Bronchial epithelial cell (primary cell): ENCODE results near the gene MDM1. TPM values are rescaled to one million over a fixed set of nuclear protein-coding genes. Genes with fewer than 3 reads are reported as not detected.

Experiments
- DNase-seq: peaks from one replicate; pipeline ENCODE4 v3.0.0-alpha.2; 2010; ENCODE audit warnings: low read depth
- FAIRE-seq: peaks from 2 replicates; lab custom pipeline; 2011; peaks lifted over from hg19 to GRCh38; lab: Jason Lieb, UNC
- H3K27me3 ChIP-seq: 2 replicates; pipeline ENCODE4 v1.5.1; 2011; ENCODE audit warnings: low read length; ENCODE audit not compliant: control insufficient read depth, insufficient read depth
- H3K36me3 ChIP-seq: 2 replicates; pipeline ENCODE4 v1.5.1; 2011; ENCODE audit warnings: low read length; ENCODE audit not compliant: control insufficient read depth, insufficient read depth
- H3K4me3 ChIP-seq: 2 replicates; pipeline ENCODE4 v1.5.1; 2011; ENCODE audit warnings: mild to moderate bottlenecking, low read depth, low read length, control low read depth
- total RNA-seq: library from RNA; depleted of rRNA; stranded (reverse); fragments of >200 nt; gene quantifications from 2 replicates; pipeline ENCODE4 v1.2.1, GENCODE V29; 2014
- TF ChIP-seq, protein P1 (sequence below): IDR thresholded peaks from 2 replicates; pipeline ENCODE4 v1.5.1; 2011; ENCODE audit warnings: mild to moderate bottlenecking, moderate library complexity, low read length, control low read depth, inconsistent platforms; ENCODE audit not compliant: insufficient read depth, severe bottlenecking

MDM1 gene
- total RNA-seq, 1 donor from 2014 or later, result 5.8 TPM

DNA sequence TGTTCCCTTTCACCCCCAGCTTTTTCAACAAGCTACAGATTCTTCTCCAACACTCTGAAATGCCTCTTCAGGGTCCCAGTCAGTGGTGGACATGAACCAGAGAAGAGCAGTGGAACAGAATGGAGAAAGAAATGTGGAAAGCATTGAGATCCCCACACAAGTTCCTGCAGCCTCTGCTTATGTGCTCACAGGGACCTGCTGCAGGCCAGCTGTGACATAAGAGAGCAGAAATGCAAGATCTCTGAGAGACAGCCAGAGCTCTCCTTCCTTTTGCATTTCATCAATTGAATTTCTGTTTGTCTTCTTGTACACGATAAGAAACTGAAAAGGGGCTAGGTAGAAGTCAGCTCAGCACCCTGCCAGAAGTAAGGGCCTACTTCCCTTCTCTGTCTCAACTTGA is 6.2 kb downstream of the MDM1 start:
- FAIRE-seq (peak; percentile 7), DNase-seq (no peak)
- TF ChIP-seq, protein P1, sequence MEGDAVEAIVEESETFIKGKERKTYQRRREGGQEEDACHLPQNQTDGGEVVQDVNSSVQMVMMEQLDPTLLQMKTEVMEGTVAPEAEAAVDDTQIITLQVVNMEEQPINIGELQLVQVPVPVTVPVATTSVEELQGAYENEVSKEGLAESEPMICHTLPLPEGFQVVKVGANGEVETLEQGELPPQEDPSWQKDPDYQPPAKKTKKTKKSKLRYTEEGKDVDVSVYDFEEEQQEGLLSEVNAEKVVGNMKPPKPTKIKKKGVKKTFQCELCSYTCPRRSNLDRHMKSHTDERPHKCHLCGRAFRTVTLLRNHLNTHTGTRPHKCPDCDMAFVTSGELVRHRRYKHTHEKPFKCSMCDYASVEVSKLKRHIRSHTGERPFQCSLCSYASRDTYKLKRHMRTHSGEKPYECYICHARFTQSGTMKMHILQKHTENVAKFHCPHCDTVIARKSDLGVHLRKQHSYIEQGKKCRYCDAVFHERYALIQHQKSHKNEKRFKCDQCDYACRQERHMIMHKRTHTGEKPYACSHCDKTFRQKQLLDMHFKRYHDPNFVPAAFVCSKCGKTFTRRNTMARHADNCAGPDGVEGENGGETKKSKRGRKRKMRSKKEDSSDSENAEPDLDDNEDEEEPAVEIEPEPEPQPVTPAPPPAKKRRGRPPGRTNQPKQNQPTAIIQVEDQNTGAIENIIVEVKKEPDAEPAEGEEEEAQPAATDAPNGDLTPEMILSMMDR, result no peak
- no peaks in the 10 kb centered on the region for H3K36me3 ChIP-seq
- H3K27me3 ChIP-seq, result no peaks in the 10 kb centered on the region
- no peak overlapping the region for H3K4me3 ChIP-seq

- Histone ChIP-seq H3K27me3 (no peaks in the 10 kb centered on the region), H3K36me3 (no peaks in the 10 kb centered on the region), H3K4me3 (no peak overlapping the region)
- TF ChIP-seq, protein P1, result no peak
- DNase-seq (no peak), FAIRE-seq (no peak)
Observed at GRCh38 chr12:68324531-68324930, 7.6 kb downstream of the MDM1 start.

- TF ChIP-seq, protein P1, result no peak
- no peak for FAIRE-seq
Observed at GRCh38 chr12:68321140-68321539, 11.0 kb downstream of the MDM1 start.

DNA sequence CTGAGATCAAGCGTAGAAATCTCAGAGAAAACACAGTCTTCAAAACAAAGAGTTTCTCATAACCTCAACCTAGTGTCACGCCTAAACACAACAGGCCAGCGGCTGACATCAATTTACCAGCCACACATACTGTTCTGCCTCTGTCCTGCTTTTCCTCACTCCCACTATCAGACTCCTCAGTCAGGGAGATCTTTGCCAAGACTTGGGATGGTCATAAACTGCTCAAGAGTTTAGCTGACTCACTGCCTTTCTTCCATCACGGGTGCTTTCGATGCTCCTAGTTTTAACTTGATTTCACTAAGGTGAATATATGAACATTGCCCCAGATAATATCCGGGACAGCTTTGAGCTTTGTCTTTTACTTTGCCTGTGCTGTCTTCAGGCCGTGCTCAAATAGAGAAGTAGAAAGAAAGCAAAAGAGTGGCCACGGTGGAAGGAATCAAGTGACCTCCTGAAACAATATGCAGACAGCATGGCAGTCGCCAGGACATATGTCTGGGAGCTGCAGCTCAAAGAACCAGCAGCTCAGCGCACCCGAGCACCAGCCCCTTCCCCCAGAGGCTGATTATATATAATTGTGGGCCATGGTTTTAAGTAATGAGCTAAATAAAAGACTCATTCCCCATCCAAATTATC is 12.1 kb downstream of the MDM1 start:
- FAIRE-seq, result no peak
- no peak overlapping the region for H3K4me3 ChIP-seq
- DNase-seq, result no peak

More at GRCh38 chr12:68321140-68321539, 11.0 kb downstream of the MDM1 start:
- H3K27me3 ChIP-seq, result no peaks in the 10 kb centered on the region
- no peaks in the 10 kb centered on the region for H3K36me3 ChIP-seq
- H3K4me3 ChIP-seq, result no peak overlapping the region
- DNase-seq, result no peak

GRCh38 chr12:68317047-68317667 is 15.0 kb downstream of the MDM1 start:
- DNase-seq (peak; percentile 54), FAIRE-seq (no peak)
- Histone ChIP-seq H3K4me3 (no peak overlapping the region), H3K27me3 (no peaks in the 10 kb centered on the region), H3K36me3 (no peaks in the 10 kb centered on the region)
- TF ChIP-seq, protein P1, result peak; percentile 26

More for the DNA sequence above, 12.1 kb downstream of the MDM1 start:
- TF ChIP-seq, protein P1, result no peak
- Histone ChIP-seq H3K27me3 (no peaks in the 10 kb centered on the region), H3K36me3 (no peaks in the 10 kb centered on the region)

GRCh38 chr12:68310370-68310769 is 21.8 kb downstream of the MDM1 start:
- FAIRE-seq, result no peak

More at GRCh38 chr12:68310370-68310769, 21.8 kb downstream of the MDM1 start:
- H3K36me3 ChIP-seq, result peaks cover 1% of the 10 kb centered on the region
- no peak overlapping the region for H3K4me3 ChIP-seq
- no peaks in the 10 kb centered on the region for H3K27me3 ChIP-seq
- DNase-seq, result peak; percentile 94
- TF ChIP-seq, protein P1, result no peak
